AG04450 (cell line): ENCODE measurements around the gene SIPA1L3. TPM values are rescaled to one million over a fixed set of nuclear protein-coding genes. Genes with fewer than 3 reads are reported as not detected.

Source experiments
- CTCF ChIA-PET: fragments of 300-600, 350-600 bp; formaldehyde crosslinking; extraction: SDS; loops from one replicate; lab custom pipeline; 2022; ENCODE audit warnings: antibody characterized with exemption, inconsistent platforms; lab: Charles Lee
- POLR2A ChIA-PET: fragments of 350-600 bp; formaldehyde crosslinking; extraction: SDS; loops from one replicate; lab custom pipeline; 2021; ENCODE audit warnings: antibody characterized with exemption, inconsistent platforms; lab: Yijun Ruan, JAX
- DNase-seq: peaks from one replicate; pipeline ENCODE4 v3.0.0-alpha.2; 2011; ENCODE audit warnings: low read depth, low spot score
- H3K27ac ChIP-seq: one replicate; pipeline ENCODE4 v1.5.1; 2012; ENCODE audit warnings: low read depth, low read length, control low read depth
- H3K27me3 ChIP-seq: one replicate; pipeline ENCODE4 v1.6.0; 2012; ENCODE audit warnings: low read length; ENCODE audit not compliant: control insufficient read depth, insufficient read depth
- H3K4me3 ChIP-seq: 2 replicates; pipeline ENCODE4 v1.5.1; 2011; ENCODE audit warnings: mild to moderate bottlenecking, low read depth, low read length, control low read depth
- H3K9me3 ChIP-seq: 2 replicates; pipeline ENCODE4 v1.5.1; 2012; ENCODE audit warnings: low read length; ENCODE audit not compliant: control insufficient read depth, insufficient read depth
- polyA plus RNA-seq: library from polyadenylated mRNA; depleted of rRNA; stranded (reverse); fragments of >200 nt; gene quantifications from 2 replicates; pipeline ENCODE4 v1.2.3, GENCODE V29; 2011
- TF ChIP-seq, protein P1 (sequence below): IDR thresholded peaks from 2 replicates; pipeline ENCODE4 v1.5.1; 2011; ENCODE audit warnings: low read depth, low read length, control low read depth, inconsistent platforms

The SIPA1L3 gene
- polyA plus RNA-seq, 1 experiment = 4.9 TPM

DNA sequence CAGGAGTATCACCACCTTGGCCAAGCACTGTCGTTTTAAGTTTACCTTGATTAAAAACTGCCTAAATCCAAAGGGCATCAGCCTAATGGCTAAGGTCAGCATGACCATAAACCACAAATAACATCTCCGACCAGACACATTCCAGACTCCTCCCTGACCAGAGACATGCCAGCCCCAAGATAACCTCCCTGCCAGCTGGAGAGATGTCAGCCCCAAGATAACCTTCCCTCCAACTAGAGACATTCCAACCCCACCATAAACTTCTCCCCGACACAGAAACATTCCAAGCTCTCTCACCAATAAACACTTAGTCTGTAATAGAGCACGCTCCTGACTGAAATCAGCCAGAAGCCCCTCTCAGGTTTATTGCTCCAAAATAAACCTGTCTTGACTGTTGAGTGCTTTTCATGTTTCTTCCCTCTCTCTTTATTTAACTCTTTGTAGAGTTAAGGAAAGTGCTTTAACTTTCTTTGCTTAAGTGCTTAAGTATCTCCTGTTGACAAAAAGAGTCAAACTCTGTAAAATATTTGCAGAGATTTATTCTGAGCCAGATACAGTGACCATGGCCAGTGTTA, 37.2 kb upstream of the SIPA1L3 start:
- DNase-seq = no peak
- ChIA-PET CTCF (no interaction called here), POLR2A (no interaction called here)
- Histone ChIP-seq H3K9me3 (peaks cover 8% of the 10 kb centered on the region; the same call in 1 of the 2 replicates), H3K4me3 (no peak overlapping the region), H3K27ac (no peak overlapping the region), H3K27me3 (no peaks in the 10 kb centered on the region)
- TF ChIP-seq, protein P1, sequence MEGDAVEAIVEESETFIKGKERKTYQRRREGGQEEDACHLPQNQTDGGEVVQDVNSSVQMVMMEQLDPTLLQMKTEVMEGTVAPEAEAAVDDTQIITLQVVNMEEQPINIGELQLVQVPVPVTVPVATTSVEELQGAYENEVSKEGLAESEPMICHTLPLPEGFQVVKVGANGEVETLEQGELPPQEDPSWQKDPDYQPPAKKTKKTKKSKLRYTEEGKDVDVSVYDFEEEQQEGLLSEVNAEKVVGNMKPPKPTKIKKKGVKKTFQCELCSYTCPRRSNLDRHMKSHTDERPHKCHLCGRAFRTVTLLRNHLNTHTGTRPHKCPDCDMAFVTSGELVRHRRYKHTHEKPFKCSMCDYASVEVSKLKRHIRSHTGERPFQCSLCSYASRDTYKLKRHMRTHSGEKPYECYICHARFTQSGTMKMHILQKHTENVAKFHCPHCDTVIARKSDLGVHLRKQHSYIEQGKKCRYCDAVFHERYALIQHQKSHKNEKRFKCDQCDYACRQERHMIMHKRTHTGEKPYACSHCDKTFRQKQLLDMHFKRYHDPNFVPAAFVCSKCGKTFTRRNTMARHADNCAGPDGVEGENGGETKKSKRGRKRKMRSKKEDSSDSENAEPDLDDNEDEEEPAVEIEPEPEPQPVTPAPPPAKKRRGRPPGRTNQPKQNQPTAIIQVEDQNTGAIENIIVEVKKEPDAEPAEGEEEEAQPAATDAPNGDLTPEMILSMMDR = no peak

GRCh38 chr19:37872383-37872782, 34.6 kb upstream of the SIPA1L3 start:
- Histone ChIP-seq H3K27me3 (no peaks in the 10 kb centered on the region), H3K9me3 (peaks cover 8% of the 10 kb centered on the region; the same call in 1 of the 2 replicates), H3K4me3 (no peak overlapping the region), H3K27ac (no peak overlapping the region)
- TF ChIP-seq, protein P1 = no peak
- CTCF ChIA-PET = no interaction called here
- POLR2A ChIA-PET = no interaction called here
- DNase-seq = no peak

- Histone ChIP-seq H3K27ac (no peak overlapping the region), H3K27me3 (no peaks in the 10 kb centered on the region), H3K9me3 (peaks cover under 1% of the 10 kb centered on the region; the same call in 1 of the 2 replicates), H3K4me3 (no peak overlapping the region)
- CTCF ChIA-PET = no interaction called here
- POLR2A ChIA-PET = no interaction called here
- DNase-seq = peak; percentile 20
- TF ChIP-seq, protein P1 = no peak
Observed at GRCh38 chr19:37874784-37875183, 32.2 kb upstream of the SIPA1L3 start.

- no peak overlapping the region for H3K27ac ChIP-seq
- ChIA-PET CTCF (no interaction called here), POLR2A (no interaction called here)
- TF ChIP-seq, protein P1 = no peak
- no peaks in the 10 kb centered on the region for H3K27me3 ChIP-seq
- DNase-seq = no peak
- H3K4me3 ChIP-seq = no peak overlapping the region
- H3K9me3 ChIP-seq = no peaks in the 10 kb centered on the region; the same call in 1 of the 2 replicates
Observed at GRCh38 chr19:37876032-37876431, 31.0 kb upstream of the SIPA1L3 start.

DNA sequence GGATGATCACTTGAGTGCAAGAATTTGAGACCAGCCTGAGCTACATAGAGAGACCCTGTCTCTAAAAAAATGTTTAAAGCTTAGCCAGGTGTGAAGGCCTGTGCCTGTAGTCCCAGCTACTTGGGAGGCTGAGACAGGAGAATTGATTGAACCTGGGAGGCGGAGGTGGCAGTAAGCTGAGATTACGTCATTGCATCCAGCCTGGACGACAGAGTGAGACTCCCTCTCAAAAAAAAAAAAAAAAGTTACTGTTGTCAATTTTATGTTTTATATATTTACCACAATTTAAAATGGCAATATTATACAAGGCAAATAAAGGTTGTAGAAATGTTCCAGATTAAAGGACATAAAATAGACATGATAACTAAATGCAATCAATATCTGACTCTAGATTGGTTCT, 29.9 kb upstream of the SIPA1L3 start:
- TF ChIP-seq, protein P1 = no peak
- Histone ChIP-seq H3K27ac (no peak overlapping the region), H3K4me3 (no peak overlapping the region), H3K9me3 (no peaks in the 10 kb centered on the region), H3K27me3 (no peaks in the 10 kb centered on the region)
- DNase-seq = no peak
- CTCF ChIA-PET = no interaction called here
- POLR2A ChIA-PET = no interaction called here
